SK-N-SH (cell line): ENCODE results near the gene PCDHGA1. TPM values are rescaled to one million over a fixed set of nuclear protein-coding genes. Genes with fewer than 3 reads are reported as not detected.
A peak's percentile ranks its signal among the peaks of the same experiment; 100 is the strongest.
"Not testable (repeated sequence)": the region's sequence is repeated elsewhere in the genome, so short reads cannot be mapped to it uniquely, and the experiment has no call there.

ENCODE experiments used
- CTCF ChIA-PET: fragments of 300-600, 350-600 bp; formaldehyde crosslinking; extraction: SDS; loops from one replicate; lab custom pipeline; 2021; lab: Yijun Ruan, JAX
- POLR2A ChIA-PET: fragments of 350-600 bp; sonication (Branson Sonifier 250); formaldehyde crosslinking; extraction: SDS; loops from one replicate; lab custom pipeline; 2020; ENCODE audit warnings: antibody characterized with exemption, inconsistent platforms; lab: Yijun Ruan, JAX
- DNase-seq: peaks from one replicate; pipeline ENCODE4 v3.0.0; 2012
- H2AFZ ChIP-seq: fragments of 200-600 bp; sonication (generic); 2 replicates; pipeline ENCODE4 v1.8.1; 2016; ENCODE audit warnings: antibody characterized with exemption, mild to moderate bottlenecking, low read depth
- H3F3A ChIP-seq: fragments of 200-600 bp; sonication (generic); replicated peaks from 2 replicates; pipeline ENCODE3; 2016; ENCODE audit warnings: antibody characterized with exemption, mild to moderate bottlenecking; ENCODE audit not compliant: insufficient read depth
- H3K27ac ChIP-seq, 2 experiments: fragments of 200-500 bp in 1 of 2; fragments of 200-600 bp in 1 of 2; sonication (Bioruptor generic) in 1 of 2; sonication (generic), shearing (Covaris generic) in 1 of 2; 2 replicates each; pipeline versions ENCODE4 v1.5.1 to v1.6.1; 2014 to 2016; ENCODE audit warnings: low read depth in 2 of 2, inconsistent platforms in 1 of 2, low read length in 1 of 2, mild to moderate bottlenecking in 1 of 2, mixed read lengths in 1 of 2
- H3K27me3 ChIP-seq: fragments of 200-600 bp; sonication (generic), shearing (Covaris generic); 2 replicates; pipeline ENCODE4 v1.6.1; 2016; ENCODE audit warnings: mixed run types; ENCODE audit not compliant: insufficient read depth
- H3K36me3 ChIP-seq, 2 experiments: fragments of 200-500 bp in 1 of 2; fragments of 200-600 bp in 1 of 2; sonication (Bioruptor generic) in 1 of 2; sonication (generic) in 1 of 2; replicated peaks in 1 of 2; 2 replicates each; pipeline versions ENCODE3 to v1.5.1; 2014 to 2016; ENCODE audit warnings: low read length in 1 of 2, mild to moderate bottlenecking in 1 of 2; ENCODE audit not compliant: insufficient read depth in 2 of 2, control insufficient read depth in 1 of 2
- H3K4me1 ChIP-seq, 2 experiments: fragments of 200-500 bp in 1 of 2; fragments of 200-600 bp in 1 of 2; sonication (Bioruptor generic) in 1 of 2; sonication (generic), shearing (Covaris generic) in 1 of 2; 2 replicates each; pipeline versions ENCODE4 v1.5.1 to v1.6.1; 2014 to 2016; ENCODE audit warnings: low read depth in 1 of 2, low read length in 1 of 2, mixed run types in 1 of 2; ENCODE audit not compliant: insufficient read depth in 2 of 2, control insufficient read depth in 1 of 2
- H3K4me2 ChIP-seq: fragments of 200-600 bp; sonication (generic), shearing (Covaris generic); 2 replicates; pipeline ENCODE4 v1.6.1; 2017; ENCODE audit warnings: mixed run types
- H3K4me3 ChIP-seq, 2 experiments: fragments of 200-500 bp in 1 of 2; fragments of 200-600 bp in 1 of 2; sonication (Bioruptor generic) in 1 of 2; sonication (generic), shearing (Covaris generic) in 1 of 2; 2 replicates each; pipeline versions ENCODE4 v1.5.1 to v1.8.1; 2014 to 2016; ENCODE audit warnings: low read depth in 2 of 2, inconsistent platforms in 1 of 2, low read length in 1 of 2, mild to moderate bottlenecking in 1 of 2, mixed read lengths in 1 of 2, moderate library complexity in 1 of 2
- H3K79me2 ChIP-seq: fragments of 200-600 bp; sonication (generic); 2 replicates; pipeline ENCODE4 v1.8.1; 2017; ENCODE audit warnings: mild to moderate bottlenecking; ENCODE audit not compliant: insufficient read depth
- H3K9ac ChIP-seq: fragments of 200-600 bp; sonication (generic); 2 replicates; pipeline ENCODE4 v1.6.1; 2017; ENCODE audit warnings: mixed run types
- H3K9me2 ChIP-seq: fragments of 200-600 bp; sonication (generic); 2 replicates; pipeline ENCODE4 v1.6.1; 2017; ENCODE audit warnings: mixed run types
- H3K9me3 ChIP-seq: fragments of 200-600 bp; sonication (generic); 2 replicates; pipeline ENCODE4 v1.6.1; 2017; ENCODE audit warnings: mixed run types, mild to moderate bottlenecking, moderate library complexity
- H4K20me1 ChIP-seq: fragments of 200-600 bp; sonication (generic); 2 replicates; pipeline ENCODE4 v1.6.1; 2017; ENCODE audit warnings: mild to moderate bottlenecking, mixed run types; ENCODE audit not compliant: insufficient read depth
- TEAD4 ChIP-seq: IDR thresholded peaks from 2 replicates; pipeline ENCODE4 v1.4.0; 2012; ENCODE audit warnings: mild to moderate bottlenecking, borderline replicate concordance; ENCODE audit not compliant: insufficient read depth
- USF2 ChIP-seq: fragments of 150-350 bp; IDR thresholded peaks from 2 replicates; pipeline ENCODE4 v1.6.1; 2017; ENCODE audit warnings: antibody characterized with exemption, low read length, low read depth, borderline replicate concordance
- WGBS: methylation state at CpG from one replicate; pipeline ENCODE4 v1.1.6; 2017; ENCODE audit warnings: low lambda C conversion rate; 5-methylcytosine and 5-hydroxymethylcytosine counted together
- polyA plus RNA-seq, 3 experiments: library from polyadenylated mRNA; depleted of rRNA; stranded (reverse); fragments of >200 nt; gene quantifications; 2 replicates each; pipeline ENCODE4 v1.2.3, GENCODE V29; 2012

Gene PCDHGA1
- polyA plus RNA-seq, 1 of the 3 experiments (the other 2 are of a cell fraction): 1.2 TPM

GRCh38 chr5:141430332-141431113 lies 100.2 kb downstream of the PCDHGA1 start, which contains the start of gene PCDHGA12:
Gene PCDHGA12, plus strand, starts transcription at chr5:141430507. Its CDS starts 253 bp downstream, at chr5:141430760.
- H3K27me3 ChIP-seq: no peaks in the 10 kb centered on the region
- no peak for DNase-seq
- no peak within 1 kb of the TSS for H3K9ac ChIP-seq
- TF ChIP-seq USF2: no peak
- ChIA-PET CTCF (interaction anchor here (1.1 to 2.5 kb wide), 4 partner anchors 13 to 133 kb away, joined by 3 to 8 read pairs (median 6); partner anchors contain the start of gene PCDHGB7), POLR2A (no interaction called here)
- no peak within 1 kb of the TSS for H3K27ac ChIP-seq
- peaks cover 3 to 38% of the 10 kb centered on the region in 2 experiments for H3K36me3 ChIP-seq
- peaks cover 8% of the 10 kb centered on the region for H3F3A ChIP-seq
- peak within 1 kb of the TSS in 1 of 2 experiments; percentile 15; a peak in 1 of 4 replicates for H3K4me3 ChIP-seq
- H3K4me2 ChIP-seq: no peak within 1 kb of the TSS
- 87% methylated on average over 33 of the region's 33 CpGs for WGBS
- no peaks in the 10 kb centered on the region for H3K4me1 ChIP-seq
- no peak within 1 kb of the TSS for H2AFZ ChIP-seq
- H4K20me1 ChIP-seq: no peaks in the 10 kb centered on the region
- peaks cover 9% of the 10 kb centered on the region; the same call in 1 of the 2 replicates for H3K79me2 ChIP-seq
- 0 out of 2 replicates have a peak, but pooled peaks cover 5% of the 10 kb centered on the region for H3K9me3 ChIP-seq
- H3K9me2 ChIP-seq: no peaks in the 10 kb centered on the region

GRCh38 chr5:141431286-141431685 lies 101.0 kb downstream of the PCDHGA1 start:
- H3K9me3 ChIP-seq: no peaks in the 10 kb centered on the region
- no peak for TF ChIP-seq TEAD4
- TF ChIP-seq, all 33 proteins: peak for 0
- POLR2A ChIA-PET: no interaction called here

GRCh38 chr5:141432308-141432707 lies 102.0 kb downstream of the PCDHGA1 start:
- H3K9ac ChIP-seq, H3K4me1 ChIP-seq, H4K20me1 ChIP-seq, H3K9me3 ChIP-seq, DNase-seq, H3K4me2 ChIP-seq, H3K9me2 ChIP-seq, H3F3A ChIP-seq, H3K27me3 ChIP-seq, POLR2A ChIA-PET, H3K27ac ChIP-seq, H2AFZ ChIP-seq: not testable (repeated sequence)
- Histone ChIP-seq H3K36me3 (peaks cover 3 to 22% of the 10 kb centered on the region in 2 experiments), H3K79me2 (peaks cover 10% of the 10 kb centered on the region; the same call in 1 of the 2 replicates), H3K4me3 (peak overlapping the region in 1 of 2 experiments; percentile 6; a peak in 1 of 4 replicates)
- 92% methylated on average over 20 of the region's 38 CpGs for WGBS
- CTCF ChIA-PET: interaction anchor here (1.7 kb wide), 1 partner anchor 15 kb away, joined by 6 read pairs; the partner anchor contains the start of gene PCDHGB7

More at GRCh38 chr5:141431286-141431685, 101.0 kb downstream of the PCDHGA1 start:
- Histone ChIP-seq H3K4me2 (no peak overlapping the region), H3K4me3 (peak overlapping the region in 1 of 2 experiments; percentile 12; a peak in 1 of 4 replicates), H4K20me1 (no peaks in the 10 kb centered on the region), H3K36me3 (peaks cover 3 to 31% of the 10 kb centered on the region in 2 experiments), H3F3A (peaks cover 8% of the 10 kb centered on the region), H2AFZ (no peak overlapping the region), H3K9ac (no peak overlapping the region), H3K79me2 (peaks cover 10% of the 10 kb centered on the region; the same call in 1 of the 2 replicates), H3K27me3 (no peaks in the 10 kb centered on the region), H3K9me2 (no peaks in the 10 kb centered on the region), H3K4me1 (no peaks in the 10 kb centered on the region), H3K27ac (no peak overlapping the region)
- WGBS: 96% methylated on average over 34 of the region's 37 CpGs
- DNase-seq: no peak
- CTCF ChIA-PET: interaction anchor here (1.7 kb wide), 1 partner anchor 14 kb away, joined by 6 read pairs; the partner anchor contains the start of gene PCDHGB7

GRCh38 chr5:141432726-141433125 lies 102.4 kb downstream of the PCDHGA1 start:
- H3K4me2 ChIP-seq, DNase-seq, CTCF ChIA-PET, H3K27ac ChIP-seq, H3K4me1 ChIP-seq, H3K27me3 ChIP-seq, H3F3A ChIP-seq, H3K4me3 ChIP-seq, H2AFZ ChIP-seq, H3K9me3 ChIP-seq, H4K20me1 ChIP-seq, POLR2A ChIA-PET, H3K9ac ChIP-seq, H3K9me2 ChIP-seq: not testable (repeated sequence)
- peaks cover 3 to 20% of the 10 kb centered on the region in 2 experiments for H3K36me3 ChIP-seq
- H3K79me2 ChIP-seq: peaks cover 10% of the 10 kb centered on the region; the same call in 1 of the 2 replicates
- WGBS: 93% methylated on average over 23 of the region's 29 CpGs
